Loucy (cell line): ENCODE measurements around the gene PERCC1.

ENCODE experiments used
- H2AFZ ChIP-seq: fragments of 200-600 bp; sonication (generic); 2 replicates; pipeline ENCODE4 v1.6.0; 2016; ENCODE audit warnings: antibody characterized with exemption, mild to moderate bottlenecking, low read length, moderate library complexity
- H3F3A ChIP-seq: fragments of 200-600 bp; 2 replicates; pipeline ENCODE4 v1.6.0; 2016; ENCODE audit warnings: antibody characterized with exemption, low read depth, mild to moderate bottlenecking
- H3K27me3 ChIP-seq: fragments of 200-600 bp; sonication (generic); 2 replicates; pipeline ENCODE4 v1.6.1; 2014; ENCODE audit warnings: low read length, mild to moderate bottlenecking; ENCODE audit not compliant: insufficient read depth, poor library complexity, severe bottlenecking
- H3K36me3 ChIP-seq: fragments of 200-600 bp; sonication (generic); 2 replicates; pipeline ENCODE4 v1.6.1; 2016; ENCODE audit warnings: low read length; ENCODE audit not compliant: insufficient read depth
- H3K4me1 ChIP-seq: fragments of 200-600 bp; sonication (generic); 2 replicates; pipeline ENCODE4 v1.5.1; 2014; ENCODE audit warnings: low read length, mild to moderate bottlenecking; ENCODE audit not compliant: insufficient read depth, poor library complexity, severe bottlenecking
- H3K4me2 ChIP-seq: fragments of 200-600 bp; sonication (generic); 2 replicates; pipeline ENCODE4 v1.6.0; 2014; ENCODE audit warnings: antibody characterized with exemption, low read length, low read depth, mild to moderate bottlenecking; ENCODE audit not compliant: poor library complexity, severe bottlenecking
- H3K4me3 ChIP-seq: fragments of 200-600 bp; sonication (generic); 2 replicates; pipeline ENCODE4 v1.5.1; 2014; ENCODE audit warnings: low read length, mild to moderate bottlenecking, mixed read lengths; ENCODE audit not compliant: poor library complexity, severe bottlenecking
- H3K79me2 ChIP-seq: fragments of 200-600 bp; sonication (generic); 2 replicates; pipeline ENCODE4 v1.6.1; 2014; ENCODE audit warnings: low read length; ENCODE audit not compliant: insufficient read depth
- H3K9ac ChIP-seq: fragments of 200-600 bp; sonication (generic); 2 replicates; pipeline ENCODE4 v1.6.0; 2014; ENCODE audit warnings: mild to moderate bottlenecking, low read depth, low read length, moderate library complexity; ENCODE audit not compliant: poor library complexity, severe bottlenecking
- H3K9me2 ChIP-seq: fragments of 200-600 bp; sonication (generic); replicated peaks from 2 replicates; pipeline ENCODE4 v1.6.1; 2016; ENCODE audit warnings: low read depth, low read length, mixed read lengths
- H3K9me3 ChIP-seq: fragments of 200-600 bp; sonication (generic); 2 replicates; pipeline ENCODE4 v1.6.1; 2014; ENCODE audit warnings: mild to moderate bottlenecking, antibody characterized with exemption, low read length, low read depth; ENCODE audit not compliant: insufficient read depth
- H4K20me1 ChIP-seq: fragments of 200-600 bp; sonication (generic); 2 replicates; pipeline ENCODE4 v1.6.0; 2014; ENCODE audit warnings: antibody characterized with exemption, low read length, mild to moderate bottlenecking; ENCODE audit not compliant: insufficient read depth, poor library complexity, severe bottlenecking
- EZH2phosphoT487 ChIP-seq: fragments of 200-600 bp; IDR thresholded peaks from 2 replicates; pipeline ENCODE4 v1.6.1; 2018; ENCODE audit warnings: antibody characterized with exemption, mild to moderate bottlenecking, moderate library complexity, borderline replicate concordance
- TF ChIP-seq, protein P1 (sequence below): fragments of 200-600 bp; sonication (generic); conservative IDR thresholded peaks from 2 replicates; pipeline ENCODE4 v1.5.1; 2014; ENCODE audit warnings: mild to moderate bottlenecking, antibody characterized with exemption, low read length

Gene PERCC1

DNA sequence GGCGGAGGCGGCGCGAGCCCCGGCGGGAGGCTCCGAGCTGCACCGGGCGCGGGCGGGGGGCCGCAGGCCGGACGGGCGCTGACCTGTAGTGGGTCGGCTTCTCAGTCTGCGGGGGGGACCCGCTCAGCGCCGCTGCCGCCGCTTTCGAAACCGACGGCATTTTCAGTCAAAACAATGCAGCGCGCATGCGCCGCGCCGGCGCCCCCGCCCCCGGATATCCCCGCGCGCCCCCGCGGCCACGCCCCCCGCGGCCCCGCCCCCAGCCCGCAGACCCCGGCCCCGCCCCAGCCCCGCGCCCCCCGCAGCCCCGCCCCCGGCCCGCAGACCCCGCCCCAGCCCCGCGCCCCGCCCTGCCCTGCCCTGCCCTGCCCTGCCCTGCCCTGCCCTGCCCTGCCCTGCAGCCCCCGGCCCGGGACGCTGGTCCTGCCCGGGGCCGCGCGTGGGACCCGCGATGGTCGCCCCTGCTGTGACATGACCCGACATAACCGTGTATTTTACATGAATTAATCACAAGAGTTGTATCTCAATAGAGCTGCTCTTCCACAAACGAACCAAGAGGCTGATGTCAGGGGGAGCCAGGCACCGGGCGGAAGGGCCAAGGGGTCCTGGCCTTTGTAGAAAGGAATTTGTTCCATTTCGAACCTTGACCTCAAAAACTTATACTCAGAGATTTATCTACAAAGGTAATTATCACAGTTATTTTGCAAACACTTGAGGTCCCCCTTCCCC is 16.2 kb upstream of the PERCC1 start, which contains the start of gene UNKL:
UNKL (minus strand) TSS at position 173 of the 729 bp plus-strand sequence; CDS start at position 160, 13 bp downstream.
- Histone ChIP-seq H3K4me1 (no peaks in the 10 kb centered on the region), H2AFZ (no peak within 1 kb of the TSS; the same call in 1 of the 2 replicates), H3K36me3 (no peaks in the 10 kb centered on the region), H3K4me2 (peak within 1 kb of the TSS; percentile 65), H3K9ac (peak within 1 kb of the TSS; percentile 74), H3K27me3 (no peaks in the 10 kb centered on the region), H4K20me1 (no peaks in the 10 kb centered on the region), H3K9me2 (no peaks in the 10 kb centered on the region), H3K9me3 (no peaks in the 10 kb centered on the region), H3K79me2 (peaks cover 9% of the 10 kb centered on the region), H3F3A (no peaks in the 10 kb centered on the region), H3K4me3 (peak within 1 kb of the TSS; percentile 77)
- TF ChIP-seq, protein P1, sequence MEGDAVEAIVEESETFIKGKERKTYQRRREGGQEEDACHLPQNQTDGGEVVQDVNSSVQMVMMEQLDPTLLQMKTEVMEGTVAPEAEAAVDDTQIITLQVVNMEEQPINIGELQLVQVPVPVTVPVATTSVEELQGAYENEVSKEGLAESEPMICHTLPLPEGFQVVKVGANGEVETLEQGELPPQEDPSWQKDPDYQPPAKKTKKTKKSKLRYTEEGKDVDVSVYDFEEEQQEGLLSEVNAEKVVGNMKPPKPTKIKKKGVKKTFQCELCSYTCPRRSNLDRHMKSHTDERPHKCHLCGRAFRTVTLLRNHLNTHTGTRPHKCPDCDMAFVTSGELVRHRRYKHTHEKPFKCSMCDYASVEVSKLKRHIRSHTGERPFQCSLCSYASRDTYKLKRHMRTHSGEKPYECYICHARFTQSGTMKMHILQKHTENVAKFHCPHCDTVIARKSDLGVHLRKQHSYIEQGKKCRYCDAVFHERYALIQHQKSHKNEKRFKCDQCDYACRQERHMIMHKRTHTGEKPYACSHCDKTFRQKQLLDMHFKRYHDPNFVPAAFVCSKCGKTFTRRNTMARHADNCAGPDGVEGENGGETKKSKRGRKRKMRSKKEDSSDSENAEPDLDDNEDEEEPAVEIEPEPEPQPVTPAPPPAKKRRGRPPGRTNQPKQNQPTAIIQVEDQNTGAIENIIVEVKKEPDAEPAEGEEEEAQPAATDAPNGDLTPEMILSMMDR, result no peak
- TF ChIP-seq EZH2phosphoT487, result no peak

DNA sequence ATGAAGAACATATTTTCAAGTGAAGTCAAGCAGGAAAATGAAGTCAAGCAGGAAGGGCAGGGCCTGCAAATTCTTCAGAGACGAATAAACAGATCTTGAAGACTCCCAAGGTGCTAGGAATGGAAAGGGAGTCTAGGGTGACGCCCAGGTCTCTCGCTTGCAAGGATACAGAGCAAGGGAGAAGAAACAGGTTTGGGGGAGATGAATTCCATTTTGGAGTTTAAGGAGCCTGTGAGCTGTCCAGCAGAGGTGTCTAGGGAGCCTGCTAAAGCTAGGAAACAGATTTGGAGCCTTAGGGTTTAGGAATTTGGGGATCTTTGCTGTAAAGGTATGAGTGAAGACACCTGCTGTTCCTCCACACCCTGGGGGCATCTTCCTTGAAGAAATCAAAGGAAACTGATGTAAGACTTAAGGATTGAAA is 14.3 kb upstream of the PERCC1 start:
- Histone ChIP-seq H3K9me3 (no peaks in the 10 kb centered on the region), H3K4me2 (no peak overlapping the region), H2AFZ (no peak overlapping the region), H3F3A (no peaks in the 10 kb centered on the region), H4K20me1 (peaks cover 3% of the 10 kb centered on the region), H3K4me3 (no peak overlapping the region), H3K4me1 (no peaks in the 10 kb centered on the region), H3K79me2 (peaks cover 17% of the 10 kb centered on the region), H3K36me3 (no peaks in the 10 kb centered on the region), H3K27me3 (no peaks in the 10 kb centered on the region), H3K9me2 (no peaks in the 10 kb centered on the region), H3K9ac (no peak overlapping the region)
- no peak for TF ChIP-seq EZH2phosphoT487
- TF ChIP-seq, protein P1, result no peak

DNA sequence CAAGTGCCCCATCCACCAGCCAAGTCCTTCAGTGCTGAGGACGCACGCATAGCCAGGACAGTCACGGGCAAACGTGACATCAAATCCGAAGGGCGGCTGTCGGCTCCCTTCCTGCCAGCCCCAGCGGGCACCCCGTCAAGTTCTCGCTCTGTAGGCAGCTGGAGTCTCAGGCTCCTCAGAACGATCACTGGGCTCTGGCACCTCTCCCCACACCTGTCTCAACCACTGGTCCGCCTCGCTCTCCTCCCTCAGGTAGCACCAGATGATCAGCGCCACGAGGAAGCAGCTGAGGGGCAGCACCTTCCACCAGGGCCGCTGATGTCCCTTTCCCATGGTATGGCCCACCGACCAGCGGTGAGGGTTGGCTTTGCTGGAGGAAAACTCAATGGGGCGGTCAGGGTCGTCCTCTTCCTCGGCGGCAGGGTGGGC is 10.8 kb upstream of the PERCC1 start:
- H3F3A ChIP-seq, result no peaks in the 10 kb centered on the region
- peak overlapping the region; percentile 87 for H3K9ac ChIP-seq
- H4K20me1 ChIP-seq, result peaks cover 3% of the 10 kb centered on the region
- H3K9me2 ChIP-seq, result no peaks in the 10 kb centered on the region
- H3K4me1 ChIP-seq, result no peaks in the 10 kb centered on the region
- no peaks in the 10 kb centered on the region for H3K36me3 ChIP-seq
- no peaks in the 10 kb centered on the region for H3K27me3 ChIP-seq
- 0 out of 2 replicates have a peak overlapping the region, but pooled peaks have one; percentile 19 for H2AFZ ChIP-seq
- no peaks in the 10 kb centered on the region for H3K9me3 ChIP-seq
- H3K4me2 ChIP-seq, result peak overlapping the region; percentile 88
- H3K79me2 ChIP-seq, result peaks cover 17% of the 10 kb centered on the region
- peak overlapping the region; percentile 91 for H3K4me3 ChIP-seq
- TF ChIP-seq, protein P1, result no peak
- TF ChIP-seq EZH2phosphoT487, result no peak
